Measurements from ENCODE around the gene MYO3B. TPM values are rescaled to one million over a fixed set of nuclear protein-coding genes. Genes with fewer than 3 reads are reported as not detected.

MYO3B gene, protein sequence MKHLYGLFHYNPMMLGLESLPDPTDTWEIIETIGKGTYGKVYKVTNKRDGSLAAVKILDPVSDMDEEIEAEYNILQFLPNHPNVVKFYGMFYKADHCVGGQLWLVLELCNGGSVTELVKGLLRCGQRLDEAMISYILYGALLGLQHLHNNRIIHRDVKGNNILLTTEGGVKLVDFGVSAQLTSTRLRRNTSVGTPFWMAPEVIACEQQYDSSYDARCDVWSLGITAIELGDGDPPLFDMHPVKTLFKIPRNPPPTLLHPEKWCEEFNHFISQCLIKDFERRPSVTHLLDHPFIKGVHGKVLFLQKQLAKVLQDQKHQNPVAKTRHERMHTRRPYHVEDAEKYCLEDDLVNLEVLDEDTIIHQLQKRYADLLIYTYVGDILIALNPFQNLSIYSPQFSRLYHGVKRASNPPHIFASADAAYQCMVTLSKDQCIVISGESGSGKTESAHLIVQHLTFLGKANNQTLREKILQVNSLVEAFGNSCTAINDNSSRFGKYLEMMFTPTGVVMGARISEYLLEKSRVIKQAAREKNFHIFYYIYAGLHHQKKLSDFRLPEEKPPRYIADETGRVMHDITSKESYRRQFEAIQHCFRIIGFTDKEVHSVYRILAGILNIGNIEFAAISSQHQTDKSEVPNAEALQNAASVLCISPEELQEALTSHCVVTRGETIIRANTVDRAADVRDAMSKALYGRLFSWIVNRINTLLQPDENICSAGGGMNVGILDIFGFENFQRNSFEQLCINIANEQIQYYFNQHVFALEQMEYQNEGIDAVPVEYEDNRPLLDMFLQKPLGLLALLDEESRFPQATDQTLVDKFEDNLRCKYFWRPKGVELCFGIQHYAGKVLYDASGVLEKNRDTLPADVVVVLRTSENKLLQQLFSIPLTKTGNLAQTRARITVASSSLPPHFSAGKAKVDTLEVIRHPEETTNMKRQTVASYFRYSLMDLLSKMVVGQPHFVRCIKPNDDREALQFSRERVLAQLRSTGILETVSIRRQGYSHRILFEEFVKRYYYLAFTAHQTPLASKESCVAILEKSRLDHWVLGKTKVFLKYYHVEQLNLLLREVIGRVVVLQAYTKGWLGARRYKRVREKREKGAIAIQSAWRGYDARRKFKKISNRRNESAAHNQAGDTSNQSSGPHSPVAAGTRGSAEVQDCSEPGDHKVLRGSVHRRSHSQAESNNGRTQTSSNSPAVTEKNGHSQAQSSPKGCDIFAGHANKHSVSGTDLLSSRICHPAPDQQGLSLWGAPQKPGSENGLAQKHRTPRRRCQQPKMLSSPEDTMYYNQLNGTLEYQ (N-terminal part only)
- total RNA-seq, result under 1 TPM; 0.26 to 0.79 TPM

DNA sequence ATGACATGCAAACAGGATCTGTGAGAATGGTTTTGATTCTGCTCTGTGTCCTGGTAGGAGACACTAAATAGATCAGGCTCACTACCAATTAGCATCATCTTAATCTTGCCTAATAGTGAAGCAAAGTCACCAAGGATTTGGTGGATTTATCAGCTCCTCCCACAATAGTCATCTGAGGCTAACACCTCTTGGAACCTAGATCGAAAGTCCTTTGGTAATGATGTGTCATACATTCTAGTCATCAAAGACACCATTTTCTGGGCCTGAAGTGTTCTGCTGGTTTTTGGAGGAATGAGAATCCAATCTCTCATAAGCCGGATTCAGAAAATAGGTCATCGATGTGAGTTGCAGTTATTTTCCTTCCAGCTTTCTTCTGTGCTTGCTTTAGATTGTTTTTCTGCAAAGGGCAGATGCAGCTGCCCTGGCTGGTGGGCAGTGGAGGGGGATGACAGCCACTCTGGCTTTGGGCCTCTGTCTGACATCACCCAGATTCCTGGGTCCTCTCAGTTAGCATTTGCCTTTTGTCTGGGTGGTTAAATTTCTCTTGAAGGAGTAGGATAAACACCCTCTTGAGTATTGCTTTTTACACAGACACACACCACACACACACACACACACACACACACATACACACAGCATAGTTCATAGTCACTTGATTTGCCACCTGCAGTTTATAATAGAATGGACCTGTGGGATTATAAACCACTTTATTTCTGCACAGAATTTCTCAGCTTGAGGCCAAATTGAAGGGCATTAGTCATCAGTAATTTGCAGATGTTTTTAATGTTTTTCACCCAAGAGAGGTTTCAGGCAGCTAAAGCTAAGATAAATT, at the start of gene MYO3B:
TSS of gene MYO3B (plus strand) at position 198 of the 832 bp plus-strand sequence. CDS start at position 339, 141 bp downstream.
- Mint-ChIP-seq H3K9me3 (no peaks in the 10 kb centered on the region), H3K27me3 (no peaks in the 10 kb centered on the region), H3K4me3 (no peak within 1 kb of the TSS), H3K27ac (no peak within 1 kb of the TSS), H3K36me3 (ENCODE audit: low read depth) (no peaks in the 10 kb centered on the region), H3K4me1 (peaks cover 8% of the 10 kb centered on the region)
- ATAC-seq (replicated peaks), result peak; percentile 84

- no peak for ATAC-seq (replicated peaks)
- Mint-ChIP-seq H3K36me3 (ENCODE audit: low read depth) (no peaks in the 10 kb centered on the region), H3K9me3 (no peaks in the 10 kb centered on the region), H3K4me1 (no peaks in the 10 kb centered on the region), H3K27ac (no peak overlapping the region), H3K4me3 (no peak overlapping the region), H3K27me3 (no peaks in the 10 kb centered on the region)
Observed at GRCh38 chr2:170139276-170139967, 38.5 kb upstream of the MYO3B start.

DNA sequence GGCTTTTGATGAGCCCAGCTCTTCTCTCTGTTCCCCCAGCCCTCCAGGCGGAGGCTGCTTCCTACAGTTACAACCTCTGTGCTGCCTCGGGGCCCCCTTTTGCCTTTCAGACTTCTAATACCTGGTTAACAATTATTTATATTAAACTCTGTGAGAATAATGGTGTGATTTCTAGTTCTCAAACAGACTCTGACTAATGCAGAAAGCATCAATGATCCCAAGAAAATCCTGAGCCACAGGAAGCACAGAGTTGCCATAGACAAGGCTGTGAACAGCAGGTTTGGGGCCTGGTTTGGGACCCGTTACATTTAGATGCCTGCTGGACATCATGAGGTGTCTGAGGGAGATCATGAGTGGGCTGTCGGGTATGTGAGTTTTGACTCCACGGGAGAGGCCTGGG, 37.4 kb upstream of the MYO3B start:
- ATAC-seq (replicated peaks), result no peak
- Mint-ChIP-seq H3K36me3 (ENCODE audit: low read depth) (no peaks in the 10 kb centered on the region), H3K4me3 (no peak overlapping the region), H3K27me3 (no peaks in the 10 kb centered on the region), H3K9me3 (no peaks in the 10 kb centered on the region), H3K4me1 (no peaks in the 10 kb centered on the region), H3K27ac (no peak overlapping the region)

GRCh38 chr2:170141865-170142264, 36.1 kb upstream of the MYO3B start:
- H3K27ac Mint-ChIP-seq, result no peak overlapping the region
- ATAC-seq (replicated peaks), result no peak
- no peaks in the 10 kb centered on the region for H3K4me1 Mint-ChIP-seq
- H3K27me3 Mint-ChIP-seq, result no peaks in the 10 kb centered on the region
- no peak overlapping the region for H3K4me3 Mint-ChIP-seq
- no peaks in the 10 kb centered on the region for H3K9me3 Mint-ChIP-seq
- H3K36me3 Mint-ChIP-seq (ENCODE audit: low read depth), result no peaks in the 10 kb centered on the region

GRCh38 chr2:170142502-170142901, 35.4 kb upstream of the MYO3B start:
- H3K4me1 Mint-ChIP-seq, result no peaks in the 10 kb centered on the region
- no peaks in the 10 kb centered on the region for H3K9me3 Mint-ChIP-seq
- H3K4me3 Mint-ChIP-seq, result no peak overlapping the region
- H3K36me3 Mint-ChIP-seq (ENCODE audit: low read depth), result no peaks in the 10 kb centered on the region
- H3K27me3 Mint-ChIP-seq, result no peaks in the 10 kb centered on the region
- ATAC-seq (replicated peaks), result no peak
- no peak overlapping the region for H3K27ac Mint-ChIP-seq

GRCh38 chr2:170143045-170143717, 34.8 kb upstream of the MYO3B start:
- no peaks in the 10 kb centered on the region for H3K4me1 Mint-ChIP-seq
- H3K27me3 Mint-ChIP-seq, result no peaks in the 10 kb centered on the region
- no peak overlapping the region for H3K4me3 Mint-ChIP-seq
- H3K9me3 Mint-ChIP-seq, result no peaks in the 10 kb centered on the region
- no peak for ATAC-seq (replicated peaks)
- no peaks in the 10 kb centered on the region for H3K36me3 Mint-ChIP-seq (ENCODE audit: low read depth)
- H3K27ac Mint-ChIP-seq, result no peak overlapping the region

GRCh38 chr2:170144761-170145160, 33.2 kb upstream of the MYO3B start:
- Mint-ChIP-seq H3K27ac (no peak overlapping the region), H3K4me3 (no peak overlapping the region), H3K27me3 (no peaks in the 10 kb centered on the region), H3K4me1 (no peaks in the 10 kb centered on the region), H3K36me3 (ENCODE audit: low read depth) (no peaks in the 10 kb centered on the region), H3K9me3 (no peaks in the 10 kb centered on the region)
- ATAC-seq (replicated peaks), result no peak

- H3K36me3 Mint-ChIP-seq (ENCODE audit: low read depth), result no peaks in the 10 kb centered on the region
- H3K4me3 Mint-ChIP-seq, result no peak overlapping the region
- H3K4me1 Mint-ChIP-seq, result no peaks in the 10 kb centered on the region
- no peak overlapping the region for H3K27ac Mint-ChIP-seq
- no peaks in the 10 kb centered on the region for H3K27me3 Mint-ChIP-seq
- ATAC-seq (replicated peaks), result no peak
- H3K9me3 Mint-ChIP-seq, result no peaks in the 10 kb centered on the region
Observed at GRCh38 chr2:170145191-170145590, 32.8 kb upstream of the MYO3B start.

- H3K4me3 Mint-ChIP-seq, result no peak overlapping the region
- no peaks in the 10 kb centered on the region for H3K36me3 Mint-ChIP-seq (ENCODE audit: low read depth)
- H3K27me3 Mint-ChIP-seq, result no peaks in the 10 kb centered on the region
- no peak overlapping the region for H3K27ac Mint-ChIP-seq
- no peaks in the 10 kb centered on the region for H3K9me3 Mint-ChIP-seq
- ATAC-seq (replicated peaks), result no peak
- no peaks in the 10 kb centered on the region for H3K4me1 Mint-ChIP-seq
Observed at GRCh38 chr2:170145675-170146432, 32.1 kb upstream of the MYO3B start.

DNA sequence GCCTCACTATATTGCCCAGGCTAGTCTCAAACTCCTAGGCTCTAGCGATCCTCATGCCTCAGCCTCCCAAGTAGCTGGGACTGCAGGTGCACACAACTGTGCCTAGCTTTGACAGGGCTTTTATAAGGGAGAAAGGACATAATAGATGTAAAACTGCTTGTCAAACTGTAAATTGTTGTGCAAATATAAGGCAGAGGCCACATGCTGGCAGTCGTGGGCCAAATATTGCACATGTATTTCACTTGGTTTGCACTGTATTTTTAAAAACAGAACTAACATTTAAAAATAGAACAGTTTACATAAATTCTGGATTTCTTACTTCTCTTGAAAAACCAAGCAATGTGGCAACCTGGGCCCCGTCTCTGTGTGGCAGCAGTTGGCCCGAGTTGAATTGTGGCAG, 31.2 kb upstream of the MYO3B start:
- Mint-ChIP-seq H3K27ac (no peak overlapping the region), H3K27me3 (no peaks in the 10 kb centered on the region), H3K4me3 (no peak overlapping the region), H3K9me3 (no peaks in the 10 kb centered on the region), H3K4me1 (no peaks in the 10 kb centered on the region), H3K36me3 (ENCODE audit: low read depth) (no peaks in the 10 kb centered on the region)
- ATAC-seq (replicated peaks), result no peak

DNA sequence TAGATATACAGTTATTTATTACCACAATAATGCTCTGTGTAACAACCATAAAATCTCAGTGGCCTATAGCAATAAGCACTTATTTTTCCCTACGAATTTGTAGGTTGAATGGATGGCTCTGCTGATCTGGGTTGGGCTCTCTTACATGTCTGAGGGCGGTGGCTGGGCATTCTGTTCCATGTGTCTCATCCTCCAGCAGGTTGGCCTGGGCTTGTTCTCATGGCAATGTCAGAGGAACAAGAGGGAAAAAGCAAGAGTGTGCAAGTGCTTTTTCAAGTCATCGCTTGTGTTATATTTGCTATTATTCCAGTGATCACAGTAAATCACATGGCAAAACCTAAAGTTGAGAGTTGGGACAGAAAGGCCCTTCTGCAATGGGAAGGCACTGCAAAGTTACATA, 30.4 kb upstream of the MYO3B start:
- H3K36me3 Mint-ChIP-seq (ENCODE audit: low read depth), result no peaks in the 10 kb centered on the region
- H3K27me3 Mint-ChIP-seq, result no peaks in the 10 kb centered on the region
- H3K4me1 Mint-ChIP-seq, result no peaks in the 10 kb centered on the region
- H3K4me3 Mint-ChIP-seq, result no peak overlapping the region
- no peaks in the 10 kb centered on the region for H3K9me3 Mint-ChIP-seq
- H3K27ac Mint-ChIP-seq, result no peak overlapping the region
- ATAC-seq (replicated peaks), result no peak

- no peak for ATAC-seq (replicated peaks)
- H3K36me3 Mint-ChIP-seq (ENCODE audit: low read depth), result no peaks in the 10 kb centered on the region
- H3K27me3 Mint-ChIP-seq, result no peaks in the 10 kb centered on the region
- no peak overlapping the region for H3K4me3 Mint-ChIP-seq
- H3K27ac Mint-ChIP-seq, result no peak overlapping the region
- no peaks in the 10 kb centered on the region for H3K4me1 Mint-ChIP-seq
- H3K9me3 Mint-ChIP-seq, result no peaks in the 10 kb centered on the region
Observed at GRCh38 chr2:170148161-170148560, 29.8 kb upstream of the MYO3B start.
